ENCODE results near the gene PRDM16. TPM values are rescaled to one million over a fixed set of nuclear protein-coding genes. Genes with fewer than 3 reads are reported as not detected.

The PRDM16 gene
- total and polyA plus RNA-seq, 2 donors (not counting 1 experiment from before 2014, with no cell fraction given), result 0.03 to 0.12 TPM

- no peak overlapping the region for H3K9ac ChIP-seq (ENCODE audit: low read length)
- H3K4me3 Mint-ChIP-seq, result no peak overlapping the region
- H3K9me3 Mint-ChIP-seq (ENCODE audit: insufficient read depth), result no peaks in the 10 kb centered on the region
- ChIA-PET CTCF (no interaction called here), POLR2A (no interaction called here)
- H3K79me2 ChIP-seq (ENCODE audit: control insufficient read depth, insufficient read depth, low read length), result no peaks in the 10 kb centered on the region
- H3K9me3 ChIP-seq (ENCODE audit: control extremely low read depth in 1 of 3, control insufficient read depth in 2 of 3, insufficient read depth in 1 of 3, low read length in 2 of 3), result no peaks in the 10 kb centered on the region
- H2AFZ ChIP-seq (ENCODE audit: insufficient read depth, low read depth, low read length, poor library complexity, severe bottlenecking), result no peak overlapping the region
- DNase-seq (no peak), ATAC-seq (ENCODE audit: low read depth) (no peak)
- no peak for TF ChIP-seq CTCF (IDR thresholded peaks at IDR 0.05)
- TF ChIP-seq EZH2 (IDR thresholded peaks at IDR 0.05; ENCODE audit: borderline replicate concordance, insufficient read depth, low read depth, low read length, poor library complexity, severe bottlenecking), result no peak
- intact Hi-C loops (cut with micrococcal nuclease), result no loop called here
- H3K4me3 ChIP-seq (ENCODE audit: control extremely low read depth in 1 of 5, extremely low read depth in 1 of 5, insufficient read depth in 1 of 5, low read depth in 2 of 5, low read length in 4 of 5), result no peak overlapping the region
- no peaks in the 10 kb centered on the region for H3K27me3 ChIP-seq (replicated peaks in 1 of 4; ENCODE audit: control extremely low read depth in 1 of 4, control insufficient read depth in 3 of 4, insufficient read depth in 4 of 4, low read length in 3 of 4)
- no peaks in the 10 kb centered on the region for H4K20me1 ChIP-seq (ENCODE audit: control insufficient read depth, insufficient read depth, low read length, poor library complexity, severe bottlenecking)
- no peak overlapping the region for H3K27ac ChIP-seq (ENCODE audit: low read length in 2 of 2)
- no peaks in the 10 kb centered on the region for H3K27me3 Mint-ChIP-seq
- H3K27ac Mint-ChIP-seq, result no peak overlapping the region
- no peaks in the 10 kb centered on the region for H3K4me1 Mint-ChIP-seq
- no peak overlapping the region for H3K4me2 ChIP-seq (replicated peaks; ENCODE audit: low read depth, low read length, poor library complexity, severe bottlenecking)
- no peaks in the 10 kb centered on the region for H3K4me1 ChIP-seq (ENCODE audit: control insufficient read depth in 2 of 2, insufficient read depth in 2 of 2, low read length in 2 of 2)
- 75% methylated on average over 26 of the region's 29 CpGs for WGBS (ENCODE audit: insufficient coverage)
- H3K36me3 ChIP-seq (replicated peaks in 1 of 2; ENCODE audit: control extremely low read depth in 1 of 2, control insufficient read depth in 1 of 2, extremely low read depth in 1 of 2, insufficient read depth in 2 of 2, low read length in 1 of 2), result no peaks in the 10 kb centered on the region
These were observed 333.4 kb downstream of the PRDM16 start for GRCh38 chr1:3402258-3403010.

- no peaks in the 10 kb centered on the region for H3K79me2 ChIP-seq (ENCODE audit: control insufficient read depth, insufficient read depth, low read length)
- H3K4me3 ChIP-seq (ENCODE audit: control extremely low read depth in 1 of 5, extremely low read depth in 1 of 5, insufficient read depth in 1 of 5, low read depth in 2 of 5, low read length in 4 of 5), result no peak overlapping the region
- no peaks in the 10 kb centered on the region for H3K27me3 ChIP-seq (replicated peaks in 1 of 4; ENCODE audit: control extremely low read depth in 1 of 4, control insufficient read depth in 3 of 4, insufficient read depth in 4 of 4, low read length in 3 of 4)
- H3K9me3 Mint-ChIP-seq (ENCODE audit: insufficient read depth), result no peaks in the 10 kb centered on the region
- H3K9ac ChIP-seq (ENCODE audit: low read length), result no peak overlapping the region
- H3K4me1 ChIP-seq (ENCODE audit: control insufficient read depth in 2 of 2, insufficient read depth in 2 of 2, low read length in 2 of 2), result no peaks in the 10 kb centered on the region
- no peak for TF ChIP-seq EZH2 (IDR thresholded peaks at IDR 0.05; ENCODE audit: borderline replicate concordance, insufficient read depth, low read depth, low read length, poor library complexity, severe bottlenecking)
- no peaks in the 10 kb centered on the region for H3K9me3 ChIP-seq (ENCODE audit: control extremely low read depth in 1 of 3, control insufficient read depth in 2 of 3, insufficient read depth in 1 of 3, low read length in 2 of 3)
- intact Hi-C loops (cut with micrococcal nuclease), result no loop called here
- no peak overlapping the region for H3K27ac Mint-ChIP-seq
- H3K4me3 Mint-ChIP-seq, result no peak overlapping the region
- ATAC-seq (ENCODE audit: low read depth) (no peak), DNase-seq (no peak)
- H3K4me1 Mint-ChIP-seq, result no peaks in the 10 kb centered on the region
- no peaks in the 10 kb centered on the region for H3K36me3 ChIP-seq (replicated peaks in 1 of 2; ENCODE audit: control extremely low read depth in 1 of 2, control insufficient read depth in 1 of 2, extremely low read depth in 1 of 2, insufficient read depth in 2 of 2, low read length in 1 of 2)
- no peak overlapping the region for H2AFZ ChIP-seq (ENCODE audit: insufficient read depth, low read depth, low read length, poor library complexity, severe bottlenecking)
- WGBS (ENCODE audit: insufficient coverage), result 87% methylated on average over 12 of the region's 12 CpGs
- H3K4me2 ChIP-seq (replicated peaks; ENCODE audit: low read depth, low read length, poor library complexity, severe bottlenecking), result no peak overlapping the region
- no peaks in the 10 kb centered on the region for H3K27me3 Mint-ChIP-seq
- CTCF ChIA-PET, result no interaction called here
- no peaks in the 10 kb centered on the region for H4K20me1 ChIP-seq (ENCODE audit: control insufficient read depth, insufficient read depth, low read length, poor library complexity, severe bottlenecking)
- H3K27ac ChIP-seq (ENCODE audit: low read length in 2 of 2), result no peak overlapping the region
- POLR2A ChIA-PET, result no interaction called here
These were observed 334.0 kb downstream of the PRDM16 start for GRCh38 chr1:3403011-3403345.
